Measurements from ENCODE around the gene USP12.

USP12 gene

GRCh38 chr13:27113436-27113835 lies 58.2 kb downstream of the USP12 start:
- TF ChIP-seq SIN3A (IDR thresholded peaks at IDR 0.05; ENCODE audit: borderline replicate concordance, insufficient read depth, low read length) (no peak), TAF1 (IDR thresholded peaks at IDR 0.05; ENCODE audit: borderline replicate concordance, insufficient read depth, low read length) (no peak), POLR2AphosphoS5 (IDR thresholded peaks at IDR 0.05; ENCODE audit: low read depth, low read length) (no peak), FOXP2 (optimal IDR thresholded peaks at IDR 0.05; ENCODE audit: borderline replicate concordance, extremely low read depth, extremely low read length, insufficient read depth) (no peak), REST (IDR thresholded peaks at IDR 0.05; ENCODE audit: insufficient read depth in 1 of 2, low read depth in 2 of 2, low read length in 2 of 2) (no peak)

- TF ChIP-seq SIN3A (IDR thresholded peaks at IDR 0.05; ENCODE audit: borderline replicate concordance, insufficient read depth, low read length): no peak
- TF ChIP-seq POLR2AphosphoS5 (IDR thresholded peaks at IDR 0.05; ENCODE audit: low read depth, low read length): no peak
- TF ChIP-seq TAF1 (IDR thresholded peaks at IDR 0.05; ENCODE audit: borderline replicate concordance, insufficient read depth, low read length): no peak
- no peak for TF ChIP-seq REST (IDR thresholded peaks at IDR 0.05; ENCODE audit: insufficient read depth in 1 of 2, low read depth in 2 of 2, low read length in 2 of 2)
- TF ChIP-seq FOXP2 (optimal IDR thresholded peaks at IDR 0.05; ENCODE audit: borderline replicate concordance, extremely low read depth, extremely low read length, insufficient read depth): no peak
Observed at GRCh38 chr13:27112006-27112405, 59.6 kb downstream of the USP12 start.

- TF ChIP-seq POLR2AphosphoS5 (IDR thresholded peaks at IDR 0.05; ENCODE audit: low read depth, low read length): no peak
- TF ChIP-seq REST (IDR thresholded peaks at IDR 0.05; ENCODE audit: insufficient read depth in 1 of 2, low read depth in 2 of 2, low read length in 2 of 2): no peak
- TF ChIP-seq SIN3A (IDR thresholded peaks at IDR 0.05; ENCODE audit: borderline replicate concordance, insufficient read depth, low read length): no peak
- no peak for TF ChIP-seq TAF1 (IDR thresholded peaks at IDR 0.05; ENCODE audit: borderline replicate concordance, insufficient read depth, low read length)
- TF ChIP-seq FOXP2 (optimal IDR thresholded peaks at IDR 0.05; ENCODE audit: borderline replicate concordance, extremely low read depth, extremely low read length, insufficient read depth): no peak
Observed at GRCh38 chr13:27110056-27110746, 61.4 kb downstream of the USP12 start.

DNA sequence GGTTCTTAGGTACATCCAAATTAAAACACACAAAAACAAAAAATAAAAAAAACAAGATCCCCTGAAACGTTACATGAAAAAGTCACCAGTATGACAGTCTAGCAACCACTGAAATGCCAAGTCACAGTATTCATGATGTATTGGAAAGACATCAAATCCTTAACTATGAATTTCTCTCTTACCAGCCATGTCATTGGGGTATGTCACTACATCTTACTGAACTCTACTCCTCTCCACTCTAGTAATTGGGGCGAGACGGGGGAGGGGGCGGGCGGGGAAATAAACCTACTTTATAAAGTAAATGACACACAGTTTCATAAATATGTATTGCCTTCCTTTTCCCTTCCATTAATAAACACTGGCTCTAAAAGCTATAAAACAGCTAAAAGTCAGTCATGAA lies 65.5 kb downstream of the USP12 start:
- TF ChIP-seq POLR2AphosphoS5 (IDR thresholded peaks at IDR 0.05; ENCODE audit: low read depth, low read length) (no peak), FOXP2 (optimal IDR thresholded peaks at IDR 0.05; ENCODE audit: borderline replicate concordance, extremely low read depth, extremely low read length, insufficient read depth) (no peak), TAF1 (IDR thresholded peaks at IDR 0.05; ENCODE audit: borderline replicate concordance, insufficient read depth, low read length) (no peak), SIN3A (IDR thresholded peaks at IDR 0.05; ENCODE audit: borderline replicate concordance, insufficient read depth, low read length) (no peak), REST (IDR thresholded peaks at IDR 0.05; ENCODE audit: insufficient read depth in 1 of 2, low read depth in 2 of 2, low read length in 2 of 2) (no peak)
